ENCODE measurements around the gene MAP3K5.

The MAP3K5 gene

GRCh38 chr6:136527831-136528230, 264.4 kb downstream of the MAP3K5 start:
- DNase-seq, result no peak

- no peak for DNase-seq
These were observed 265.3 kb downstream of the MAP3K5 start for GRCh38 chr6:136526937-136527336.

DNA sequence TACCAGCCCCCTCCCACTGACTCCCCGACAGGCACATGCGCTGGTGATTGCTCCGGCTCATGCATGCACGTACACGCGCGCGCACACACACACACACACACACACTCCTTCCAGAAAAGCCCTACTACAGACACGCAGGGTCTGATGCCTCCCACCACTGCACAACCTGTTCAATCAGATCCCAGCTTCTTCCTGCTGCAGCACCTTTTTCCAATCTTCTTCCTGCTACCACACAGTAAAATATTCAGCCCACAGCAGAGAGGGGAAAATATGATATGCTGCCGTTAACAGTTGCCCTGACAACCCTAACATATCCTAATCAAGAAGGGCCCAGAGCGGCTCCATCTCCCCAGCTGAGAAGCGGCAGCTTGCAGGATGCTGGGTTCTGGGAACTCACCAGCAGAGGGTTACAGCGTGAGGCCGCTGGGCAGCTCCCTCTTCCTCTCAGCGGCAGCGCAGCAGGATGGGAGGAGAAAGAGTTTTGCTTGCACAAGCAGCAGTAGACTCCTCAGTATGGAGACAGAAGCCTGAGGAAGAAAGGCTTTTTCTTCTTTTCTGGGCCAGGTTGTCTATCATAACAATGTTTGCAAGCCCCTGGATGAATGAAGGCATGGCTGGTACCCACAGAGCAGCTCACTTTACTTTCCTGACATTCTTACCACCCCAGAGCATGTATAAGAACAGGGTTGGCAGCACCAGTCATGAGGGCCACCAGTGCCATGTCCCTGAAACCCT, 265.9 kb downstream of the MAP3K5 start:
- peak; percentile 55 for DNase-seq

DNA sequence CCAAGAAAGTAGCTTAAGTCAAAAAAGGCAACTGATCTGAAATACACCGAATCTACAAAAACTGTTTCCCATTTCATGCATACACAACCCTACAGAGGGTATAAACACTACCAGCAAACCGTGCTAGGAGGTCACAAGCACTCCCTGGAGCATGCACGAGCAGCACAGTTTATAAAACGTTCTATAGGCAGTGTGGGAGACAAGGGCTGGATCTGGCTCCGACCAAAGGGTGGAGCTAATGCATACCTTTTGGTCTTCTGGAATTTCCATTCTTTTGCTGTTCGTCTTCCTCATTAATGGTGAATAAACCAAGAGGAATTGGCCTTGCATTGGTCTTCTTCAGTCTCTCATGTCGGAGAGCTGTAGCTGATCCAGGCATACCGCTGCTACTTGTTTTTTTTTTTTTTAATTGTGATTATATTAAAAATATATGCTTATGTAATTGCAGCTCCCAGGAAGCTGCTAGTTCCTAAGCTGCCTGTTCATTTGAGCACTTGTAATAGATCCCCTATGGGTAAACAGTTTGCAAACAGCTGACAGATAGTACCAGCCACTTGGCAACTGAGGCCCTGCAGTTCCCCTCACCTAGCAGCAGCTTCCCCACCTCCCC, 266.6 kb downstream of the MAP3K5 start:
- no peak for DNase-seq

- DNase-seq, result no peak
These were observed 267.3 kb downstream of the MAP3K5 start for GRCh38 chr6:136524936-136525413.

- DNase-seq, result no peak
These were observed 267.8 kb downstream of the MAP3K5 start for GRCh38 chr6:136524339-136524935.

- no peak for DNase-seq
These were observed 269.1 kb downstream of the MAP3K5 start for GRCh38 chr6:136523196-136523595.

GRCh38 chr6:136522636-136523035, 269.6 kb downstream of the MAP3K5 start:
- no peak for DNase-seq

GRCh38 chr6:136521911-136522310, 270.4 kb downstream of the MAP3K5 start:
- DNase-seq, result no peak

- no peak for DNase-seq
These were observed 270.9 kb downstream of the MAP3K5 start for GRCh38 chr6:136521427-136521826.

DNA sequence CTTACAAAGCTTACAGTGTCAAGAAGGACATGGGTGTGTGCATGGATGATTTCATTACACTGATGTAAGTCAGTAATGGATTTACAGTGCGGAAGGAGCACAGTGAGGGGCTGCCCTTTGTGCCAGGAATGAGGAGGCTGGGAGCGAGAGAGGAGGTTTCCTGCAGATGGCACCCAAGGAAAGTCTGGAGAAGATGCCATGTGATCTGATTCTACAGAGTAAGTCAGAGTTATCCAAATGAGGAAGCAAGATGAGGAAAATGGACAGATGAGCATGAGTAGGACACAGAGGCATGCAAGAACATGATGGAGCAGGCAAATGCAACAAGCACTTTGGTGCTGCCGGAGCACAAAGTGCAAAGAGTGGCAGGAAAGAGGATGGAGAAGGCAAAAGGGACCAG, 271.8 kb downstream of the MAP3K5 start:
- peak; percentile 23 for DNase-seq

DNA sequence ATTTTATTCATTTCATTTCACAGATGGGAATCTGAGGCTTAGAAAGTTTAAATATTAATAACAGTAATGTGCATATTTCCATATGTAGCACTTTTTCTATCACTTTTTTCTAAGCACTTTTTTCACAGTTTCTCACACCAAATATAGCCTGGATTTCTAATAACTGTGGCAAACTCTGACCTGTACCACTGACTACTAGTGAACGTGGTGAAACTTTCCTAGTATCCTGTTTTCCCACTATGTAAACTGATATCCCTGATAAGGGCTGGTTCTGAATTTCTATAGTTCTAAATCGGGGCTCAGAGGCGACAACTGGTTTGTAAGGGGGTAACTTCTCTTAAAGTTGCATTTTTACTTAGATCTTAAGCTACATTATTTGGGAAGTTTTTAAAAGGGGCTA, 274.7 kb downstream of the MAP3K5 start:
- no peak for DNase-seq

DNA sequence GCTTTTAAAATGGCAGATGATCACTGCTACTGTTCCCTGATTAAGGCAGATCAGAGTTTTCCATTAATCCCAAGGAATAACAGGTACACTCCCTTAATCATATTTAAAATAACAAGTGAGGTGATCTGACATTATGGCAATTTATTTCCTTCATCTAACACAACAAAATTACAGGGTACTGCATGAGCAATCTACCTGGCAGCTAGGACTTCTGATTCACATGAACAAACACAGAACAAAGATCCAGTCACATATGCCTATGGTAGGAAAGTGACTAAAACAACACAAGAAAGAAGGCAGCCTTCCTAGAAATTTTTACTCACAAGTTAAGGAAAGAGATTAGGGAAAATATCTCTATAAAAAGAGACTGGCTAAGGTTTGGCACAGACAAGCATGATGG, 275.3 kb downstream of the MAP3K5 start:
- no peak for DNase-seq

GRCh38 chr6:136514591-136514990, 277.7 kb downstream of the MAP3K5 start:
- no peak for DNase-seq

DNA sequence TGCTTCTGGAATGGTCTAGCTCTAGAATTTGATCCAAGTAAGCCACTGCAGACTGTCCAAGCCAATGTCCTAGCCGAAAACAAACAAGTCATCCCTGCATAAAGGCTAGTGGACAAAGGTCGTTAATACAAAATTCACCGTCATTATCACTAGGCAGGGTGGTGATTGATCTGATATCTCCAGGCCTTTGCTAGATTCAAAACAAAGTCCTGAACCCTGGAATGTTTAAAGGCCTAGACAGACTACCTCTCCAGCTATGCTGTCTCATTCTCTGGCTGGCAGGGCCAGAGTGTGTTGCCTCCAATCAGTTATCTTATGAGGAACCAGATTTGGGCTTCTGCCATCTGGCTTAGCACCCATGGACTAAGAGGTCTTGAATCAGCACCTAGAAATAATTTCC, 280.4 kb downstream of the MAP3K5 start:
- DNase-seq, result no peak

GRCh38 chr6:136511397-136511796, 280.9 kb downstream of the MAP3K5 start:
- DNase-seq, result no peak

- DNase-seq, result no peak
These were observed 281.5 kb downstream of the MAP3K5 start for GRCh38 chr6:136510782-136511181.

DNA sequence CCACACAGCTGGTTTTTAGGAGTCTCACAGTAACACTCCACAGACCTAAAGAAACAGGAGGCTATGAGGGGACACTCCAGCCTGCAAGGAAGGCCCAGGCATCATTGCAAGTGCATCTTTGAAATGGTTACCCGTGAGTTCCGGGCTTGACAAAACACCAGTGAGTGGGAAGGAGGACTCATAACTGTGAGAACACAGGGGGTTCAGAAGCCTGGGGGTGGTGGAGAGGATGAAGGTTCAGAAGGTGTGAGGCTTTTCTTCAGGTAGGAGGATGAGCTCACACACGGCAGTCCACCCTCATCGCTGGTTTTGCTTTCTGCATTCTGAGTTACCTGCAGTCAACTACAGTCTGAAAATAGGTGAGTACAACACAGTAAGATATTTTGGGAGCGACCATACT, 282.0 kb downstream of the MAP3K5 start:
- DNase-seq, result no peak

DNA sequence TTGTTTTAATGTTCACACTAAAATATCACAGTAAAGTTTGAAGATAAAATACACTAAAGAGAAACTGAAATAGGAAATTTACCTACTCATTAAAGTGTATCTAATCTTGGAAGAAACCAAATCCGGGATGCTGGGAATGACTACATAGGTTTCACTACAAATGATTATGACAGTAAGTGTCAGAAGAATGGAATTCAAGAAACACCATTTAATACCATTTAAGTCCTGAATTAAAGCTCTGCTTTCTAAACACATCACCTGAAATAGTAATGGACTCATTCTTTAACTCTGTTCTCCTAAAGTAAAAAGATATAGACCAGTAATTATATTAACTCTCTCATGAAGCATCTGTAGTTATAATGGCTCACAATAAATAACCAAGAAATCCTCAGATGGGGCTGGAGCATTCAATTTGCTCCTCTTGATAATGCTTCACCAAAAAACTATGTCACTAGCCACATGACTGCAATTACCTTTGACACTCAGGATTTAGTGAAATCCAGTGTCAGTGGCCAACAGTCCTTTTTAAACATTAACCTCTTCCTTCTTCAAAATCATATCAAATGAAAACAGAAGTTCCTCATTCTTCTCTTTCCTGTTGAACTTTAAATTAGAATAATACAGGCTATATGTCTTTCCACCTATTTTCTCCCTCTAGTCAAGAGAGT, 283.4 kb downstream of the MAP3K5 start:
- no peak for DNase-seq

Measured in inflammatory macrophage treated with lipopolysaccharide for 4 hours (primary cell).